Neuronal stem cell (in vitro differentiated cells): ENCODE data around the gene ITM2A.

Experiments used
- DNase-seq: peaks from one replicate; pipeline ENCODE4 v3.0.0-alpha.2; 2013; ENCODE audit warnings: low spot score
- H2AFZ ChIP-seq: one replicate; pipeline ENCODE4 v1.6.1; 2013; ENCODE audit warnings: mild to moderate bottlenecking, low read length, inconsistent platforms
- H2AK5ac ChIP-seq: 2 replicates; pipeline ENCODE4 v1.6.1; 2013; ENCODE audit warnings: low read depth, mild to moderate bottlenecking, inconsistent platforms, low read length, moderate library complexity, mixed read lengths
- H2BK120ac ChIP-seq: 2 replicates; pipeline ENCODE4 v1.6.1; 2013; ENCODE audit warnings: low read depth, mild to moderate bottlenecking, inconsistent platforms, low read length, moderate library complexity, mixed read lengths
- H2BK12ac ChIP-seq: one replicate; pipeline ENCODE4 v1.6.1; 2013; ENCODE audit warnings: low read length, inconsistent platforms
- H2BK15ac ChIP-seq: 2 replicates; pipeline ENCODE4 v1.6.1; 2013; ENCODE audit warnings: mild to moderate bottlenecking, low read length, inconsistent platforms, mixed read lengths
- H2BK5ac ChIP-seq: one replicate; pipeline ENCODE4 v1.6.1; 2013; ENCODE audit warnings: inconsistent platforms, mild to moderate bottlenecking, low read length, moderate library complexity
- H3K14ac ChIP-seq: one replicate; pipeline ENCODE4 v1.6.1; 2013; ENCODE audit warnings: low read length, inconsistent platforms
- H3K18ac ChIP-seq: 2 replicates; pipeline ENCODE4 v1.6.1; 2013; ENCODE audit warnings: low read length, inconsistent platforms
- H3K23ac ChIP-seq: 2 replicates; pipeline ENCODE4 v1.6.1; 2013; ENCODE audit warnings: low read depth, mild to moderate bottlenecking, mixed read lengths, low read length, inconsistent platforms; ENCODE audit not compliant: poor library complexity
- H3K27ac ChIP-seq: replicated peaks from 3 replicates; pipeline ENCODE4 v1.5.1; 2013; ENCODE audit warnings: low read length, inconsistent platforms
- H3K27me3 ChIP-seq, 3 experiments: 2 replicates each; pipeline ENCODE4 v1.6.1; 2013; ENCODE audit warnings: low read length in 3 of 3, mild to moderate bottlenecking in 2 of 3, inconsistent platforms in 1 of 3, low read depth in 1 of 3, mixed read lengths in 1 of 3, moderate library complexity in 1 of 3; ENCODE audit not compliant: control insufficient read depth in 3 of 3, insufficient read depth in 3 of 3
- H3K36me3 ChIP-seq, 2 donors: replicated peaks in 1 of 2; 2 replicates each; pipeline ENCODE4 v1.6.1; 2013; ENCODE audit warnings: low read length in 2 of 2; ENCODE audit not compliant: control insufficient read depth in 2 of 2, insufficient read depth in 2 of 2
- H3K4ac ChIP-seq: 2 replicates; pipeline ENCODE4 v1.6.1; 2013; ENCODE audit warnings: inconsistent platforms, mild to moderate bottlenecking, low read length, moderate library complexity
- H3K4me1 ChIP-seq, 2 donors: 1 replicate in 1 of 2; 2 replicates in 1 of 2; pipeline ENCODE4 v1.6.1; 2013; ENCODE audit warnings: low read length in 2 of 2, low read depth in 1 of 2; ENCODE audit not compliant: control insufficient read depth in 2 of 2, insufficient read depth in 1 of 2
- H3K4me2 ChIP-seq: one replicate; pipeline ENCODE4 v1.6.1; 2013; ENCODE audit warnings: mild to moderate bottlenecking, low read length, inconsistent platforms; ENCODE audit not compliant: insufficient read depth, poor library complexity, severe bottlenecking
- H3K4me3 ChIP-seq, 2 donors: 2 replicates each; pipeline ENCODE4 v1.5.1; 2013; ENCODE audit warnings: low read length in 2 of 2, mild to moderate bottlenecking in 2 of 2, inconsistent platforms in 1 of 2, moderate library complexity in 1 of 2
- H3K79me1 ChIP-seq: one replicate; pipeline ENCODE4 v1.6.1; 2013; ENCODE audit warnings: low read depth, mild to moderate bottlenecking, inconsistent platforms, low read length, moderate library complexity
- H3K9ac ChIP-seq: one replicate; pipeline ENCODE4 v1.6.1; 2013; ENCODE audit warnings: mild to moderate bottlenecking, low read depth, low read length, inconsistent platforms; ENCODE audit not compliant: poor library complexity
- H3K9me3 ChIP-seq, 2 donors: replicated peaks in 1 of 2; 2 replicates each; pipeline versions ENCODE3 to v1.6.1; 2013; ENCODE audit warnings: low read length in 2 of 2, mild to moderate bottlenecking in 2 of 2, inconsistent platforms in 1 of 2, low read depth in 1 of 2, mixed read lengths in 1 of 2, moderate library complexity in 1 of 2; ENCODE audit not compliant: control insufficient read depth in 2 of 2, insufficient read depth in 1 of 2
- H4K8ac ChIP-seq: one replicate; pipeline ENCODE4 v1.6.1; 2013; ENCODE audit warnings: low read depth, mild to moderate bottlenecking, inconsistent platforms, low read length, moderate library complexity
- H4K91ac ChIP-seq: one replicate; pipeline ENCODE4 v1.6.1; 2013; ENCODE audit warnings: low read length, low read depth, mild to moderate bottlenecking, inconsistent platforms; ENCODE audit not compliant: poor library complexity
- WGBS, 2 donors: extraction: QIAGEN DNeasy Blood & Tissue Kit; methylation state at CpG; one replicate each; pipeline ENCODE4 v1.1.7; 2013; ENCODE audit warnings: missing lambda C conversion rate in 2 of 2, mixed read lengths in 1 of 2; ENCODE audit not compliant: insufficient read length in 2 of 2, insufficient replicate concordance in 1 of 2; ENCODE audit errors: extremely low coverage in 2 of 2; 5-methylcytosine and 5-hydroxymethylcytosine counted together

The ITM2A gene

GRCh38 chrX:79375340-79375739, 8.2 kb upstream of the ITM2A start:
- H2BK12ac ChIP-seq = no peak overlapping the region
- no peak overlapping the region for H4K91ac ChIP-seq
- H3K4ac ChIP-seq = no peak overlapping the region
- no peaks in the 10 kb centered on the region for H3K9me3 ChIP-seq
- H2AK5ac ChIP-seq = no peak overlapping the region
- no peak overlapping the region for H2BK5ac ChIP-seq
- H3K27me3 ChIP-seq = no peaks in the 10 kb centered on the region
- H3K4me1 ChIP-seq = no peaks in the 10 kb centered on the region
- no peak overlapping the region for H2AFZ ChIP-seq
- H3K36me3 ChIP-seq = no peaks in the 10 kb centered on the region
- H4K8ac ChIP-seq = no peak overlapping the region
- no peak overlapping the region for H3K27ac ChIP-seq
- H2BK120ac ChIP-seq = no peak overlapping the region
- no peaks in the 10 kb centered on the region for H3K79me1 ChIP-seq
- no CpG with 5 or more reads among the region's 2 CpGs for WGBS, 2 donors
- H3K18ac ChIP-seq = no peak overlapping the region
- H3K9ac ChIP-seq = no peak overlapping the region
- no peak overlapping the region for H3K14ac ChIP-seq
- no peak overlapping the region for H2BK15ac ChIP-seq
- DNase-seq = no peak
- H3K4me3 ChIP-seq = no peak overlapping the region
- no peak overlapping the region for H3K23ac ChIP-seq
- no peak overlapping the region for H3K4me2 ChIP-seq

GRCh38 chrX:79371640-79372039, 4.5 kb upstream of the ITM2A start:
- Histone ChIP-seq H3K4me3 (no peak overlapping the region), H3K4me2 (no peak overlapping the region), H3K36me3 (no peaks in the 10 kb centered on the region), H2BK120ac (no peak overlapping the region), H3K18ac (no peak overlapping the region), H4K91ac (no peak overlapping the region), H3K9ac (no peak overlapping the region), H2BK12ac (no peak overlapping the region), H3K27me3 (peaks cover 0 to 13% (median 0%) of the 10 kb centered on the region in 3 experiments), H3K23ac (no peak overlapping the region), H3K27ac (no peak overlapping the region), H4K8ac (no peak overlapping the region), H3K14ac (no peak overlapping the region), H2AFZ (no peak overlapping the region), H3K79me1 (no peaks in the 10 kb centered on the region), H3K9me3 (no peaks in the 10 kb centered on the region), H2BK5ac (no peak overlapping the region), H3K4me1 (no peaks in the 10 kb centered on the region), H2AK5ac (no peak overlapping the region), H3K4ac (no peak overlapping the region), H2BK15ac (no peak overlapping the region)
- no CpG with 5 or more reads among the region's 1 CpG for WGBS, 2 donors
- DNase-seq = no peak

GRCh38 chrX:79371101-79371500, 4.0 kb upstream of the ITM2A start:
- Histone ChIP-seq H2BK120ac (no peak overlapping the region), H3K4me2 (no peak overlapping the region), H2BK12ac (no peak overlapping the region), H3K27me3 (peaks cover 0 to 17% (median 0%) of the 10 kb centered on the region in 3 experiments), H3K4me1 (no peaks in the 10 kb centered on the region), H3K9me3 (no peaks in the 10 kb centered on the region), H2AK5ac (no peak overlapping the region), H3K79me1 (no peaks in the 10 kb centered on the region), H4K8ac (no peak overlapping the region), H2BK15ac (no peak overlapping the region), H3K18ac (no peak overlapping the region), H3K4ac (no peak overlapping the region), H2AFZ (no peak overlapping the region), H2BK5ac (no peak overlapping the region), H3K23ac (no peak overlapping the region), H3K4me3 (no peak overlapping the region), H3K27ac (no peak overlapping the region), H4K91ac (no peak overlapping the region), H3K36me3 (no peaks in the 10 kb centered on the region), H3K14ac (no peak overlapping the region), H3K9ac (no peak overlapping the region)
- DNase-seq = no peak
- WGBS, 2 donors = no CpG with 5 or more reads among the region's 2 CpGs

GRCh38 chrX:79369871-79370270, 2.7 kb upstream of the ITM2A start:
- Histone ChIP-seq H3K27me3 (peaks cover 0 to 17% (median 0%) of the 10 kb centered on the region in 3 experiments), H2BK120ac (no peak overlapping the region), H4K8ac (no peak overlapping the region), H3K23ac (no peak overlapping the region), H3K4me1 (no peaks in the 10 kb centered on the region), H2AK5ac (no peak overlapping the region), H2AFZ (no peak overlapping the region), H3K14ac (no peak overlapping the region), H4K91ac (no peak overlapping the region), H3K36me3 (no peaks in the 10 kb centered on the region), H2BK12ac (no peak overlapping the region), H2BK15ac (no peak overlapping the region), H3K4me3 (no peak overlapping the region), H3K4me2 (no peak overlapping the region), H3K79me1 (no peaks in the 10 kb centered on the region), H3K27ac (no peak overlapping the region), H2BK5ac (no peak overlapping the region), H3K9me3 (no peaks in the 10 kb centered on the region), H3K9ac (no peak overlapping the region), H3K18ac (no peak overlapping the region), H3K4ac (no peak overlapping the region)
- no peak for DNase-seq
- WGBS, 2 donors = no CpG with 5 or more reads among the region's 1 CpG
